ENCODE data around the gene TREM1. TPM values are rescaled to one million over a fixed set of nuclear protein-coding genes. Genes with fewer than 3 reads are reported as not detected.

Gene TREM1
- total RNA-seq, 4 donors from 2014 or later = 1.0 to 2.2 TPM; not detected in 2

GRCh38 chr6:41321183-41321582 lies 34.7 kb upstream of the TREM1 start:
- Histone ChIP-seq H3K27me3 (peaks cover 52% of the 10 kb centered on the region), H3K4me1 (peaks cover 9% of the 10 kb centered on the region)
- DNase-seq (ENCODE audit: low spot score in 2 of 2) = no peak

GRCh38 chr6:41318654-41319565 lies 32.4 kb upstream of the TREM1 start:
- DNase-seq (ENCODE audit: low spot score in 2 of 2) = no peak
- peak overlapping the region; percentile 24 for H3K4me3 ChIP-seq
- H3K36me3 ChIP-seq = no peaks in the 10 kb centered on the region
- 23% methylated on average over 25 of the region's 33 CpGs for WGBS
- TF ChIP-seq POLR2AphosphoS5 (IDR thresholded peaks at IDR 0.05) (no peak), CTCF (IDR thresholded peaks at IDR 0.05) (peak; percentile 93 to 100)
- peaks cover 9% of the 10 kb centered on the region for H3K4me1 ChIP-seq
- no peak overlapping the region for H3K27ac ChIP-seq
- no peaks in the 10 kb centered on the region for H3K9me3 ChIP-seq
- H3K27me3 ChIP-seq = peaks cover 54% of the 10 kb centered on the region

More at GRCh38 chr6:41321183-41321582, 34.7 kb upstream of the TREM1 start:
- no peak overlapping the region for H3K27ac ChIP-seq
- no peaks in the 10 kb centered on the region for H3K9me3 ChIP-seq
- no peak for TF ChIP-seq POLR2AphosphoS5 (IDR thresholded peaks at IDR 0.05)
- TF ChIP-seq CTCF (IDR thresholded peaks at IDR 0.05) = no peak
- no peak for TF ChIP-seq EP300 (IDR thresholded peaks at IDR 0.05)
- no peak for TF ChIP-seq POLR2A (IDR thresholded peaks at IDR 0.05)
- WGBS = 83% methylated on average over 4 of the region's 4 CpGs
- no peaks in the 10 kb centered on the region for H3K36me3 ChIP-seq
- H3K4me3 ChIP-seq = no peak overlapping the region

GRCh38 chr6:41318261-41318653 lies 31.8 kb upstream of the TREM1 start:
- WGBS = 31% methylated on average over 9 of the region's 9 CpGs

GRCh38 chr6:41315943-41316620 lies 29.6 kb upstream of the TREM1 start:
- 84% methylated on average over 1 of the region's 1 CpG for WGBS
- no peak for DNase-seq (ENCODE audit: low spot score in 2 of 2)
- H3K4me1 ChIP-seq = peaks cover 9% of the 10 kb centered on the region
- H3K9me3 ChIP-seq = no peaks in the 10 kb centered on the region
- H3K27me3 ChIP-seq = peaks cover 73% of the 10 kb centered on the region
- H3K36me3 ChIP-seq = no peaks in the 10 kb centered on the region
- H3K4me3 ChIP-seq = no peak overlapping the region
- no peak for TF ChIP-seq EP300 (IDR thresholded peaks at IDR 0.05)
- TF ChIP-seq POLR2AphosphoS5 (IDR thresholded peaks at IDR 0.05) = no peak
- no peak for TF ChIP-seq CTCF (IDR thresholded peaks at IDR 0.05)
- TF ChIP-seq POLR2A (IDR thresholded peaks at IDR 0.05) = no peak
- no peak overlapping the region for H3K27ac ChIP-seq

More at GRCh38 chr6:41318261-41318653, 31.8 kb upstream of the TREM1 start:
- Histone ChIP-seq H3K27me3 (peaks cover 61% of the 10 kb centered on the region), H3K4me3 (peak overlapping the region; percentile 24), H3K9me3 (no peaks in the 10 kb centered on the region), H3K4me1 (peaks cover 9% of the 10 kb centered on the region), H3K27ac (no peak overlapping the region), H3K36me3 (no peaks in the 10 kb centered on the region)
- TF ChIP-seq POLR2A (IDR thresholded peaks at IDR 0.05) = no peak
- no peak for TF ChIP-seq CTCF (IDR thresholded peaks at IDR 0.05)
- TF ChIP-seq POLR2AphosphoS5 (IDR thresholded peaks at IDR 0.05) = no peak
- TF ChIP-seq EP300 (IDR thresholded peaks at IDR 0.05) = no peak
- no peak for DNase-seq (ENCODE audit: low spot score in 2 of 2)

- Histone ChIP-seq H3K27ac (no peak overlapping the region), H3K27me3 (peaks cover 81% of the 10 kb centered on the region), H3K4me1 (peaks cover 9% of the 10 kb centered on the region), H3K36me3 (no peaks in the 10 kb centered on the region), H3K4me3 (no peak overlapping the region), H3K9me3 (no peaks in the 10 kb centered on the region)
- TF ChIP-seq POLR2AphosphoS5 (IDR thresholded peaks at IDR 0.05) = no peak
- no peak for TF ChIP-seq CTCF (IDR thresholded peaks at IDR 0.05)
- TF ChIP-seq POLR2A (IDR thresholded peaks at IDR 0.05) = no peak
- no peak for TF ChIP-seq EP300 (IDR thresholded peaks at IDR 0.05)
- DNase-seq (ENCODE audit: low spot score in 2 of 2) = no peak
- WGBS = 57% methylated on average over 2 of the region's 2 CpGs
Measured at GRCh38 chr6:41315203-41315602, 28.7 kb upstream of the TREM1 start.
